SKM-1 (cell line): Measurements from ENCODE around the gene DDTL.
A peak's percentile ranks its signal among the peaks of the same experiment; 100 is the strongest.
"Not testable (repeated sequence)": the region's sequence is repeated elsewhere in the genome, so short reads cannot be mapped to it uniquely, and the experiment has no call there.

Source experiments
- DNase-seq: peaks from one replicate; lab custom pipeline; 2025; ENCODE audit not compliant: unreplicated experiment; lab: John Stamatoyannopoulos, UW

DDTL gene

DNA sequence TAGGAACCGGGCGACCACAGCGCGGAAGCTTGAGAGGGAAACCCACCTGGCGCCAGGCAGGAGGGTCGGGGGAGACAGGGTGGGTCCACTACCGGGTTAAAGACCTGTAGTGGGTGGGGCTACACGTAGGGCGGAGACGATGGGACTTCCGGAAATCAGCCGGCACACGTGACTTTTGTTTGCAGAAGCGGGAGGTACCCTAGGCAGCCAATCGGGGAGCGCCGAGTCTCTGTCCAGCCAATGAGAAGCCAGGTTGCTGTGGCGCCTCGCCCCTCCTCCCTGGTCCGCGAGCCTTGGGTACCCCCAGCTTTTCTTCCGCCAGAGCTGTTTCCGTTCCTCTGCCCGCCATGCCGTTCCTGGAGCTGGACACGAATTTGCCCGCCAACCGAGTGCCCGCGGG, at the start of gene DDTL:
TSS of gene DDTL (plus strand) at position 321 of the 400 bp plus-strand sequence. CDS start at position 348, 27 bp downstream.
- not testable (repeated sequence) for DNase-seq

- not testable (repeated sequence) for DNase-seq
Observed at GRCh38 chr22:23920267-23920611, 46.4 kb upstream of the DDTL start.

GRCh38 chr22:23921586-23922201, 45.0 kb upstream of the DDTL start:
- DNase-seq: not testable (repeated sequence)

GRCh38 chr22:23922921-23923320, 43.8 kb upstream of the DDTL start:
- no peak for DNase-seq

- no peak for DNase-seq
Observed at GRCh38 chr22:23925020-23925606, 41.6 kb upstream of the DDTL start.

GRCh38 chr22:23926561-23926960, 40.1 kb upstream of the DDTL start:
- DNase-seq: no peak

DNA sequence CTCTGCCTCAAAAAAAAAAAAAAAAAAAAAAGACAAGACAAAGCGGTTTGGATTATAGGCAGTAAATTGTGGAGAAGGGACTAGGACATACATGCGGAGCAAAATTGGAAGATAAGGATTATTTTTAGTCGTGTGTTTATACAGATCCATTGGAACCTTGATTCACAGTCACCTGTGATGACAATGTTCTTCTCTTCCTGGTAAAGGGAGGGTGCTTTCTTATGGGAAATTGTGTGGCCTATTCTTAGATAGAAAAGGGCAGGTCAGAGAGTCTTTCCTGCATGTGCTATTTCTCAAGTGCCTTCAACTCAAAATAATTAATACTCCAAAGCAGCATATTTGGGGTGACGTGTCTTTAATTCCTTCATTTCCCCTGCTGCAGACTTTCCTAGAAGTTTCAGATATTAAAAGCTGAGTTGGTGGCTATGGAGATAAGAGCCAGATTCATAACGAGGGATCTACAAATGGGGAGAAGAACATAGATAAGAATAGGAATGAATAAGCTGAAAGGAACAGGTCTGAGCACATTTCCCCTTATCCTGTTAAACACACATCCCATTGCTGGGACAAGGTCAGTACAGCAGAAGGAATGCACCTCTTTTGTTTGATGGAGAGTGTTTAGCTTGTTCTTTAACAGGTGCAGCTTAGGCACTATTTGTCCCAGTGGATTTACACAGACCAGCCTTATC, 28.2 kb upstream of the DDTL start:
- no peak for DNase-seq

- DNase-seq: no peak
Observed at GRCh38 chr22:23939017-23939357, 27.7 kb upstream of the DDTL start.

GRCh38 chr22:23940166-23940565, 26.5 kb upstream of the DDTL start:
- not testable (repeated sequence) for DNase-seq

- not testable (repeated sequence) for DNase-seq
Observed at GRCh38 chr22:23947391-23947790, 19.3 kb upstream of the DDTL start.

GRCh38 chr22:23949764-23950163, 16.9 kb upstream of the DDTL start:
- DNase-seq: not testable (repeated sequence)

DNA sequence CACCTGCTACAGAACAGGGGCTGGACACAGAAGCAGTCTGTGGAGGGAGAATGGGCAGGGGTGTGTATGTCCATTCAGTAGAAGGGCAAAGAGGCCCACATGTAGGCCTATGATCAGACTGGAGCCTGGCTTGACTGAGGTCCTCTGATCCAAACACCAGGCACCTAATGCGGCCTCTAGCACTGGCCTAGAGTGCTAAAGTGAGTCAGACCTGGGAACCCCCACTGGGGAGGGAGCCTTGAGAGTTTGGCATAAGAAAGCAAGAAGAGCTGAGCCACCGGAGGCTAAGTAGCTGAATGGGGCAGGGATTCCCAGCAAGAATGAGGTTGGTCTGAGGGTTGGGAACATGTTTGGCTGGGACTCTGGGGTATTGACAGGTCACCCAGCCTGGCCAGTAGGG, 15.3 kb upstream of the DDTL start:
- not testable (repeated sequence) for DNase-seq

GRCh38 chr22:23952794-23953405, 13.8 kb upstream of the DDTL start:
- not testable (repeated sequence) for DNase-seq

DNA sequence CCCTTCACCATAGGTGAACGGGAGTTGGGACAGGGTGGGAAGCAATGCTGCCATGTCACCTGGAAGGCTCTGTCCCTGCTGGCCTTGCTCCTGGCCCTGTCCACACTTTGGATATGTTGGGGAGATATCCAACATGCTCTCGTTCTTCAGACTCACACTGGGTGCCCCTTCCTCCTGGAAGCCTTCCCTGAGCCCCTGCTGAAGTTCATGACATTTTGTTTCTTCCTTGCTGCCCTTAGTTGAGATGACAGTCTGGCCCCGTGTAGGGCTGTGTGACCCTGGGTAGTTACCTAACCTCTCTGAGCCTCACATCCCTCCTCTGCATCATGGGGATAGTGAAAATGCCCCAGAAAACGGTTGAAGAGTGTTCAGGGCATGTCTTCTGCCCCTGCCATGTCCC, 13.2 kb upstream of the DDTL start:
- DNase-seq: not testable (repeated sequence)

- DNase-seq: not testable (repeated sequence)
Observed at GRCh38 chr22:23954193-23954990, 12.3 kb upstream of the DDTL start.

- DNase-seq: not testable (repeated sequence)
Observed at GRCh38 chr22:23954991-23955305, 11.7 kb upstream of the DDTL start.

DNA sequence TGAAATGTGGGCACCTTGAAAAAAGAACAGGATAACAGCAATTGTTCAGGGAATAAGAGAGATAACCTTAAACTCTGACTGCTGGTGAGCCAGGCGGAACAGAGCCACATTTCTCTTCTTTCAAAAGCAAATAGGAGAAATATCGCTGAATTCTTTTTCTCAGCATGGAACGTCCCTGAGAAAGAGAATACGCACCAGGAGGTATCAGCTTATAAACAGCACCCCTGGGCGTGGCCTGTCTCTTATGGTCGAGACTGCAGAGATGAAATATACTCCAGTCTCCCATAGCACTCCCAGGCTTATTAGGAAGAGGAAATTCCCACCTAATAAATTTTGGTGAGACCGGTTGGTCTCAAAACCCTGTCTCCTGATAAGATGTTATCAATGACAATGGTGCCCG, 10.8 kb upstream of the DDTL start:
- not testable (repeated sequence) for DNase-seq

DNA sequence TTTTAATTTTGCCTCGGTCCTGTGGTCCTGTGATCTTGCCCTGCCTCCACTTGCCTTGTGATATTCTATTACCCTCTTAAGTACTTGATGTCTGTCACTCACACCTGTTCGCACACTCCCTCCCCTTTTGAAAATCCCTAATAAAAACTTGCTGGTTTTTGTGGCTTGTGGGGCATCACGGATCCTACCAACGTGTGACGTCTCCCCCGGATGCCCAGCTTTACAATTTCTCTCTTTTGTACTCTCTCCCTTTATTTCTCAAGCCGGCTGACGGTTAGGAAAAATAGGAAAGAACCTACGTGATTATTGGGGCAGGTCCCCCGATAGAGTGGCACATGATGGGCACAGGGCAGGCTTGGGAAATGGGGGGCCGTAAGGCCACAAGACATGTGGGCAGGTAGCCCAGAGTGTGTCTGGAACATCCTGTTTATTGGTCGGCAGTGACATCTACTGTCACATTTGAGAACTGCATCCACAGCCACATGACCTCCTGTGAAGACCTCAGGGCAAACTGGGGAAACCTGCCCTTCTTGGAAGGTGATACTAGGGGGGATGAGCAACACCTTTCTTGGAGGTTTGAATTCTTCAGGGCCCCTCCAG, 10.3 kb upstream of the DDTL start:
- DNase-seq: peak; percentile 7

DNA sequence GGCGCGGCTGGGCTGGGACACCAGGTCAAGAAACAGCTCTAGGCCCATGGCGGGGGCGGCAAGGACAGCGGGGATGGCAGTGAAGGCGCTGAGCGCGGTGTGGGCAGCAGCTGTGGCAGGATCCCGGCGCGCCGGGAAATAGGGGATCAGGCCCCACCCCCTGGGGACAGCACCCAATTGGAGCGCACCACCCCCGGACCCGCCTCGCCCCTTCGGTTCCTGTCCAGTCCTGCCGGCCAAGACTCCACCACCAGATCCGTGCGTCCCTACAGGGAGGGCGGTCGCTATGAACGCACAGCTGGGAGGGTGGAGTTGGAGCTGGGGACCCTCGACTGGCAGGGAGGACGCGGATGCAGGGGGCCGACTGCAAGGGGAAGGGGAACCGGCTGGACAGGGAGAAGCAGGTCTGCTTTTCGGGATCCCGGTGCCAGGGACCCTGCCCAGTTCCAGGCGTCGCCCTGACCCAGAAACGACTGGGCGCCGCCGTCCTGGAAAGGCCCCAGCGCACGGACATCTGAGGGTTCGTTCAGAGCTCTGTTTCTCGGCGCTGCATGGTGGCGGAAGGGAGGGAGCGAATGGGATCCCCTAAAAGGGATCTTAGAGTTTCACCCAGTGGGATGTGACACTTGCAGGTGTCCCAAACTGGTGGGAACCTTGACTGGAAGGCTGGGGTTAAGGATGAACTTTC, 5.5 kb upstream of the DDTL start, which contains the start of gene GSTT2B:
TSS of gene GSTT2B (minus strand) at position 112 of the 688 bp plus-strand sequence. CDS start at position 48, 64 bp downstream.
- not testable (repeated sequence) for DNase-seq

GRCh38 chr22:23966094-23966493, 594 bp upstream of the DDTL start:
- DNase-seq: not testable (repeated sequence)
